GM19035 (cell line): ENCODE results near the gene ZNRF4.

Source experiments
- ATAC-seq: cut with Tn5 transposase; IDR thresholded peaks from one replicate; pipeline ENCODE4 v1.9.1; 2021; ENCODE audit not compliant: unreplicated experiment

Gene ZNRF4

DNA sequence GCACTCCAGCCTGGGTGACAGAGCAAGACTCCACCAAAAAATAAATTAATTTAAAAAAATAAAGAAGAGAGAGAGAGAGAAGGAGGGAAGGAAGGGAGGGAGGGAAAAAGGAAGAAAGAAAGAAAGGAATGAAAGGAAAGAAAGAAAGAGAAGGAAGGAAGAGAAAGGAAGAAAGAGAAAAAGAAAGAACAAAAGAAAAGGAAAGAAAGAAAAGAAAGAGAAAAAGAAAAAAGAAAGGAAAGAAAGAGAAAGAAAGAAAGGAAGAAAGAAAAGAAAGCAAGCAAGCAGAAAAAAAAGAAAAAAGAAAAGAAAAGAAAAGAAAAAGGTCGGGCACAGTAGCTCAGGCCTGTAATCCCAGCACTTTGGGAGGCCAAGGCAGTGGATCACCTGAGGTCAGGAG lies 14.9 kb upstream of the ZNRF4 start:
- no peak for ATAC-seq

DNA sequence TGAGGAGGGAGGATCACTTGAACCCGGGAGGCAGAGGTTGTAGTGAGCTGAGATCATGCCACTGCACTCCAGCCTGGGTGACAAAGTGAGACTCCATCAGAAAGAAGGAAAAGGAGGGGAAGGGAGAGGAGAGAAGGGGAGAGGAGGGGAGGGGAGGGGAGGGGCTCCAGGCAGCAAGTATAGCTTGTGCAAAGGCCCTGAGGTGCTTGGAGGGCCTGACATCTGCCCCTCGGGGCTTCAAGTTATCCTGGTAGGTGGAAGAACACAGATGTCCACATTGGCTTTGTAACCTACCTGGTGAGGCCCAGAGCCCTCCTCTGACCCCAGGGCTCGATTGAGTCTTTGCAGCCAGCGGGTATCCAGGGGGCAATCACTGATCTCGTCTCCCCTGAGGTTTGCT lies 11.5 kb upstream of the ZNRF4 start:
- no peak for ATAC-seq

DNA sequence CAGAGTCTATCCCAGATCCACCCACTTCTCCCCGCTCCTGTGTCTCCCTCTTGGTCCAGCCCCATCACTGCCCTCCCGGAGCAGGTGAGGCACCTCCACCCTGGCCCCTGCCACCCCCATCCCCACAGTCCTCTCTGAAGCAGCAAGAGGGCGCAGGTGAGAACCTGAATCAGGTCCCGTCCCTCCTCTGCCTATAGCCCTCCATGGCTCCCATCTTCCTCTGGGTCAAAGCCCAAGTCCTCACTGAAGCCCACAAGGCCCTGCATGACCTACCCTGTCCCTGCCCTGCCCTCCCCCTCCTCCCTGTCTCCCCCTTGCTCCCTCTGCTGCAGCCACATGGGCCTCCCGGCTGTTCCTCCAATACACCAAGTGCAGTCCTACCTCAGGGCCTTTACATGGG lies 10.8 kb upstream of the ZNRF4 start:
- ATAC-seq = no peak

DNA sequence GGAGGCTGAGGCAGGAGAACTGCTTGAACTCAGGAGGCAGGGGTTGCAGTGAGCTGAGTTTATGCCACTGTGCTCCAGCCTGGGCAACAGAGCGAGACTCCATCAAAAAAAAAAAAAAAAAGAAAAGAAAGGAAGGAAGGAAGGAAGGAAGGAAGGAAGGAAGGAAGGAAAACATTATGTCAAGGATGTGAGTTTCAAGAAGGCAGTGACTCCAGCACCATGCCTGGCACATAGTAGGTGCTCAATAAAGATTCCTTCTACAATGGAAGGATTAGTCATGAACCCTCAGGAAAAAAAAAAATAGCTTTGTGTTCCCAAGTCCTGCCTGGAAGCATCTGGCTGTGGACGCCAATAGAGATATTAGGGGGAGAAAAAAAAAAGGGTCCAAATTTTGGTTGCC lies 10.1 kb upstream of the ZNRF4 start:
- ATAC-seq = no peak

DNA sequence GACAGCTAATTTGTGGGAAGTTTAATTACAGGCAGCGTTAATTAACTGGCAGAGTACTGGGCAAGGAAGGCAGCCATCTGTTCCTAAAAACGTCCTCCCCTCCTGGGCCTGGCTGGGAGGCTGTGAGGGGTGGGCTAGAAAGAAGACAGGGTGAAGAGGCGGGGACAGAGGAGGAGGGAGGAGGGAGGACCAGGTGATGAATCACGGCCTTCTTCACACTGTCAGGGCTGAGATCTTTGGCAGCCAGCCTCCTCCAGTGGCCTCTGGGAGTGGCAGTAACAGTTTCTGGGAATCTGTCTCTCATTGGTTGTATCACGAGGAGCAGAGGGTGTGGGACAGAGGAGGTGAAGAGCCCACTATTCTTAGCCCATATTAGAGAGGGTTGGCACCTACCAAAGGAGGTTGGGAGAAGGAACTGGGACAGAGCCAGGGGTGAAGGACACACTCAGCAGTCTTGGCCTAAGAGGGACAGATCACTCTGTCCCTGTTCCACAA lies 9.6 kb upstream of the ZNRF4 start:
- ATAC-seq = no peak

DNA sequence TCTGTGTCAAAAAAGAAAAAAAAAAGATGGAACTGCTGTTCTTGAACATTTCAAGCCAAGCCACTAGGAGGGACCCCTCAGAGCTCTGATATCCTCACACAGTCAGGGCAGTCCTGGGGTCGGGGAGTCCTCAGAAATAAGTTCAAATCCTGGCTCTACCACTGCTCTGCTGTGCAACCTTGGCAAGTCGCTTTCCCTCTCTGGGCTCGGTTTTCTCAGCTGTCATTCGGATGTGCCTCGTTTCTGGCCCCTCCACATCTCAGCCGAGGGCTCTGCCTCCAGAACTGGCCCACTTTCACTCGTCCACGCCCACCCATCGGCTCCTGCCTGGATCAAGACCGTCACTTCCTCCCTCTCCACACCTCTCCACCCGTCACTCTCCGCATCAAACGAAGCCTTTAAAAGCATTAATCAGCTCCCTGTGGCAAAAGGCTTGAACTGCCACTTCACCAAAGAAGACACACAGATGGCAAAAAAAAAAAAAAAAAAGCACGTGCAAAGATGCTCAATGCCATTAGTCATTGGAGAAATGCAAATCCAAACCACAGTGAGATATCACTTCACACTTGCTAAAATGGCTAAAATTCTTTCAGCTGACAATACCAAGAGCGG lies 7.4 kb upstream of the ZNRF4 start:
- no peak for ATAC-seq

DNA sequence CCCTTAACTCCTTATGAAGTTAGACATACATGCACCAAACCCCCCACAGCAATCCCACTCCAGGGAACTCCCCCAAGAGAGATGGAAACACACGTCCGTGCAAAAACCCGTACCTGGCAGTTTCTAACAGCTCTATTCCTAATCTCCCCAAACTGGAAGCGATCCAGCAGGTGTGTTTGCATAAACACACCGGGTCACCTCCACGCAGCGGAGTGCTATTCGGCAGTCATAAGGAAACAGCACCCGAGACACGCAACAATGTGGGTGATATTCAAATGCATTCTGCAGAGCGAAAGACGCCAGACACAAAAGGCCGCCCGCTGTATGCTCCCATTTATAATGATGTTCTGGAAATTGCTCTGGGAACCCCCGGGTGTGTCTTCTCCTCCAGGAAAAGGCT lies 6.8 kb upstream of the ZNRF4 start:
- no peak for ATAC-seq

DNA sequence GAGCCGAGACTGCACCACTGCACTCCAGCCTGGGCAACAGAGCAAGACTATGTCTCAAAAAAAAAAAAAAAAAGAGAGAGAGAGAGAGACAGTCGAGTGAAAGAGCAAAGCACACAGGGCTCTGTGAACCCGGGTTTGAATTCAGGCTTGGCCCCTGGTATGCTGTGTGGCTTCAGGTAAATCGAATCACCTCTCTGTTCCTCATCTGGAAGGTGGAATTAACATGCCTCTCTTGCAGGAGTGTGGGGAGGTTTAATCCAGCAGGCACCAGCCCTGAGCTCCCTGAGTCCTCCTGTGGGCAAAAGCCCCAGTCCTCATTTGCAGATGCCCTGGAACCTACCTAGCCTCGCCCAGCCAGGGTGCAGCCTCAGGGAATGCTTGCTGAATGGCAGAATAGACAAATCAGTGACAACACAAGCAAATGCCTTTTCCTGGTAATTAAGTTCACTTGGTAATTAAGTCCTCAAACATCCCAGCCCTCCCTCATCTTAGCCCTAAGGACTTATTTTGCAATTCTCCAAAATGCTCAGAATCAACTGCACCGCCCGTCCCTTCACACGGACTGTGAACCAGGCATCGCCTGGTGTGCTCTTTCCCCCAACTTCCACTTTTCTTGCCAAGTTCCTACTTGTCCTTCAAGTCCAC lies 4.6 kb upstream of the ZNRF4 start:
- ATAC-seq = no peak

DNA sequence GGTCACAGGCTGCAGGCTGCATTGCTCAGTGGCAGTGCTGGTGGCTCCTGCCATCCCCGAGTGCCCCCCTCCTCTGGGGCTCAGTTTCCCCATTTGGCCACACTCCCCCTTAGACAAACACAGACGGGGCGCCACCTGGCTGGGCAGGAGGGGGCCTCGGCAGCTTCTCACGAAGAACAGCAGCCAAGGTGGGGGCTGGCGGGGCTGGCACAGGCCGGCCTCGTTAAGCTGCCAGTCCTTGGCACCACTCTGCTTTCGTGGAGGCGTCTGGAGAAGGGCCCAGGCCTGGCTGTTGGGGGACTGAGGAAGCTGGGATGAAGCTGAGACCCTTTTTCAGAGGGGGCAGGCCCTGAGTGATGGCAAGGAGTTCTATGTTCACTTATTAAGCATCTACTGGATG lies 3.7 kb upstream of the ZNRF4 start:
- ATAC-seq = no peak

DNA sequence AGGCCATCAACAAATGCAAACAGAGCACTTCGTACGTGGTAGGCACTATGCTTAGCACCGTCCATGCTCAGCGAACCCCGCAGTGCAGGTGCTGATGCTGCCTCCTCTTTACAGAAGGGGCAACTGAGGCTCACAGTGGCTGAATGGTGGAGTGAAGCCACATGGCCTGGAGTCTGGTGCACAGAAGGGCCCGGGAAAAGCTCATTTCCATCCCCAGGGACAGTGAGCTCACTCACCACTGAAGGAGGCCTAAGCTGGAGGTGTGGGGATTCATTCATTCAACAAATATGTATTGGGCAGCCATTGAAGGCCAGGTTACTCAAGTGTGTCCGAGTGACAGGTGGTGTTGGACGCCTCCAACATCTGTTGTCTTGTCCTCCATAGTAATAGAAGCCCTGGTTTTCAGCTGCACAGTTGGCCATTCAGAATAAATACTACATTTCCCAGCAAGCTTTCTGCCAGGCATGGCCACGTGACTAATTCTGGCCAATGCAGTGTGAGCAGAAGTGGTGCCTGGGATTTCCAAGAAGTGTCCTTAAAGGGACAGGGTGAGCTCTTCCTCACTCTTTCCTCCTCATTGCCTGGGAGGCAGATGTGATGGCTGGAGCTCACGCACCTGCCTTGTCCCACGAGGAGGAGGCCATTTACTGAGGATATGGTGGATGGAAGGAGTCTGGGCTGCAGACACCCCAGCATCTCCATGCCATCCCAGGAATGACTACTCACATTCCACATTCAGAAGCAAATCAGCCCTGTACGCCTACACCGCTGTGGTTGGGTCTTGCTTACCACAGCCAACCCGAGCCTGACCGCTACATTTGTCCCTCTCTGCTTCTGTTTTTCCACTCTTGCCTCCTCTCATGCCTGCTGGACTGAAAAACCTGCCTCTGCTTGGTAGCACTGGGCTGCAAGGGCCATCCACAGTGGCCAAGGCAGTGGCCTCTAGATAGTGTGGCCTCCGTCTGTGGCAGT lies 2.3 kb upstream of the ZNRF4 start:
- no peak for ATAC-seq

DNA sequence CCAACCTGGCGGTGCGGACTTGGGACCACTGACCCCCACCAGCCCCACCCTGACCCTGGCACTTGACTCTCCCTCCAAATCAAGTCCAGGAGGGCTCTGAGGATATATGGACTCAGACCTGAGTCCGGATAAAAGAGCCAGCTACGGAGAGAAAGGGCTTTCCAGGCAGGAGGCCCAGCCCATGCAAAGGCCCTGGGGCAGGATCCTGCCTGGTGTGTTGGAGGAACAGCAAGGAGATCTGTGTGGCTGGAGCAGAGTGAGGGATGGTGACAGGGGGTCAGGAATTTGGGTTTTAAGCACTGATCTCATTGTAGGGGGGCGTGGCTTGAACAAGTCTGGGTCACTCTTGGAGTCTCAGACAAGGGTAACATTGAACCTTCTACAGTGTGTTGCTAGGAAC lies 474 bp upstream of the ZNRF4 start:
- no peak for ATAC-seq

DNA sequence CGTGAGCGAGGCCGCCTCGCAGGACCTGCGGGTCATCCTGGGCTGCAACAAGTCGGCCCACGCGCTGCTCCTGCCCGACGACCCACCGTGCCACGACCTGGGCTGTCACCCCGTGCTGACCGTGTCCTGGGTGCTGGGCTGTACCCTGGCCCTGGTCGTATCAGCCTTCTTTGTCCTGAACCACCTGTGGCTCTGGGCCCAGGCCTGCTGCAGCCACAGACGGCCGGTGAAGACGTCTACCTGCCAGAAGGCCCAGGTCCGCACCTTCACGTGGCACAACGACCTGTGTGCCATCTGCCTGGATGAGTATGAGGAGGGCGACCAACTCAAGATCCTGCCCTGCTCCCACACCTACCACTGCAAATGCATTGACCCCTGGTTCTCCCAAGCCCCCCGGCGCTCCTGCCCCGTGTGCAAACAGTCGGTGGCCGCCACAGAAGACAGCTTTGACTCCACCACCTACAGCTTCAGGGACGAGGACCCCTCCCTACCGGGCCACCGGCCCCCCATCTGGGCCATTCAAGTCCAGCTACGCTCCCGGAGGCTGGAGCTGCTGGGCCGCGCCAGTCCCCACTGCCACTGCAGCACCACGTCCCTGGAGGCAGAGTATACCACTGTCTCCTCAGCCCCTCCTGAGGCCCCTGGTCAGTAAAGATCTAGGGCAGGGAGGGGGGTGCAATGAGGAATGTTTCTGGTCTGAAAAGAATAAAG lies 1.1 kb downstream of the ZNRF4 start:
- ATAC-seq = no peak

DNA sequence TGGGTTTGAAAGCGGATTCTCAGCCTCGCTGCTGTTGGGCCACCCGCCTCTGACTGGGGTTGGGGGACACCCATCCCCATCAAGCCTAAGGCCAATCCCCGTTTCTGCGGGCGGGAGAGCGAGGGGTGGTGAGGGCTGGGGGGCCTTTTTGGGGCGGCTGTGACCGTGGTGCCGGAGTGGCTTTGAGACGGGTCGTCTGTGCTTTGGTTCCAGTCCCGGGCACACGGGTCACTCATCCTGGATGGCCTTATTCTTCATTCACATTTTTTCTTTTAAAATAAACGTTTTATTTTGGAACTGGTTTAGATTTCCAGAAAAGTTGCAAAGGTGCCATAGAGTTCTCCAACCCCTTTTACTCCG lies 1.6 kb downstream of the ZNRF4 start:
- no peak for ATAC-seq

DNA sequence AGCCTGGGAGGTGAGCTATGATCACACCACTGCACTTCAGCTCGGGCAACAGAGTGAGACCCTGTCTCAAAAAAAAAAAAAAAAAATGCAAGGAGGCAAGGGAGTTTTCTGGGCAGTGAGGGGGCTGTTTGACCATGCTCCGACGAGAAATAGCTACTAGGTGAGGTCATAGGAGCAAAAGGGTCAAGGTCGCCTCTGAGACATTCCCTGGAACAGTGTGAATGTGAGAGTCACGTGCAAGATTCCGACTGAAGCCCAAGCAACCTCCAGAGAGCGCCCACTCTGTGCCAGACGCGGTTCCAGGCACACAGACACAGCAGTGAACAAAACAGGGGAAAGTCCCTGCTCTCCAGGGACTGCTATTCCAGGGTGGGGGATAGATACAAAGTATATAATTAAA lies 2.5 kb downstream of the ZNRF4 start:
- no peak for ATAC-seq

DNA sequence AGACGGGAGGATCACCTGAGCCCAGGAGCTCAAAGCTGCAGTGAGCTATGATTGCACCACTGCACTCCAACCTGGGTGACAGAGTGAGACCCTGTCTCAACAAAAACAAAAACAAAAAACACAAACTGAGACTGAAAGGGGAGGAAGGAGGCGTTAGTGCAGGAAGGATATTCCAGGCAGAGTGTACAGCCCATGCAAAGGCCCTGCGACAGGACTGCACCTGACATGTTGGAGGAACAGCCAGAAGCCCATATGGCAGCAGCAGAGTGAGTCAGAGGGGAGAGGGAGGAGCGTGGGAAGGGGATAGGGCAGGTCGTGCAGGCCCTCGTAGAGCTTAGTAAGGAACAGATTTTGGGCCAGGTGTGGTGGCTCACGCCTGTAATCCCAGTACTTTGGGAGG lies 3.2 kb downstream of the ZNRF4 start:
- no peak for ATAC-seq

DNA sequence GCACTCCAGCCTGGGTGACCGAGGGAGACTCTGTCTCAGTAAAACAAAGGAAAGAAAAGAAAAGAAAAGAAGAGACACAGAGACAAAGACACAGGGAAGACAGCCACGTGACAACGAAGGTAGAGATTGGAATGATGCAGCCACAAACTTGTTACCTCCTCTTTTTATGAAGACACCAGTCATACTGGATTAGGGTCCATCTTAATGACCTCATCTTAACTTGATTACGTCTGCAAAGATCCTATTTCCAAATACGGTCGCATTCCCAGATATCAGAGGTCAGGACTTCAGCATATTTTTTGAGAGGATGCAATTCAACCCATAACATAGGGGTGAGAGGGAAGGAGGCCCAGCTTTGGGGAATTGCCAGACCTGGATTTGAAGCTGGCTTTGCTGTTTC lies 4.1 kb downstream of the ZNRF4 start:
- ATAC-seq = no peak

DNA sequence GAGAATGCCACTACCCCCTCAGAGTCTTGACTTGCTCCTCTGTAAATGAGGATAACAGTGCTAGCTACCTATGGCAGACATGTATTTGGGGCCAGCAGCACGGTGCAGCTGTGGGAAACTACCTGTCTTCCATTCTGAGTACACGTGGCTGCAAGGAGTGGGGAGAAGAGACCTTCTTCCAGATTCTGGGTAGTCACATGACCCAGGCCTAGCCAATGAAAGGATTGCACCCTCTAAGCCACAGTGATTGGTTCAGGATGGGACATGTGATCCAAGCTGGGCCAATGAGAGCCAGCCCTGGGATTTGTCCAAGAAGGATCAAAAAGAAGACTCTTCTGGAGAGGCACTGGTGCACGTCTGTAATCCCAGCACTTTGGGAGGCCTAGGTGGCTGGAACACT lies 5.5 kb downstream of the ZNRF4 start:
- no peak for ATAC-seq

DNA sequence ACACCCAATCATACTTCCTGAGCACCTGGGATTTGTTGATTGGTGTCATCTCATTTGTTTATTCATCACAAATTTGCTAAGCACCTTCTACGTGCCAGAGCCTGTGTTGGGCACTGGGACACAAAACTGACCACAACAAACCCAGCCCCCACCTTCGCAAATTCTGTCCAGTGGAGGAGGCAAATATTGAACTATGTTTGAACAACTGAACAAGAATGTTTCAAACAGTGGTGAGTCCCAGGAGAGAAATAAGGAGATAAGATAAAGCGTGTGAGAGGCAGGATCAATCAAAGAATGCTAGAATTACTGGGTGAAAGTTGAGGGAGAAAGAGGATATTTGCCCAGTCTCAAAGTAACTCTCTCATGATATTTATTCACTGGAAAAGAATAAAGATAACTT lies 8.7 kb downstream of the ZNRF4 start:
- ATAC-seq = no peak

DNA sequence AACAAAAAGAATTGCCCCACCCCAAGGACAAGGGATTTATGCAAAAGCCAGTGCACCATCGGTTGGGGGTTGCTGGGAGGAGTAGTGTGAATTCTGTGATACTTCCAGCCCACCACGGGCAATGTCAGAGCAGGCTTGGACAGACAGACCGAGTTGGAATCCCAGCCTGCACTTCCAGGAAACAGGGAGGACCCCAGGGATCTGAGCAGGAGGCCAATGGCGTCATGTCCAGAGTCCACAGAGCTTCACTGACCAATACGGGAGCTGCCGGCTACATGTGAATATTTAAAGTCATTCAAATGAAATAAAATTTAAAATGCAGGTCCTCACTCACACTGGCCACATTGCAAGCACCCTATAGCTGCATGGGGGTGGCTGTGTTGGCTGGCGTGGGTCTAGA lies 10.9 kb downstream of the ZNRF4 start:
- ATAC-seq = no peak

DNA sequence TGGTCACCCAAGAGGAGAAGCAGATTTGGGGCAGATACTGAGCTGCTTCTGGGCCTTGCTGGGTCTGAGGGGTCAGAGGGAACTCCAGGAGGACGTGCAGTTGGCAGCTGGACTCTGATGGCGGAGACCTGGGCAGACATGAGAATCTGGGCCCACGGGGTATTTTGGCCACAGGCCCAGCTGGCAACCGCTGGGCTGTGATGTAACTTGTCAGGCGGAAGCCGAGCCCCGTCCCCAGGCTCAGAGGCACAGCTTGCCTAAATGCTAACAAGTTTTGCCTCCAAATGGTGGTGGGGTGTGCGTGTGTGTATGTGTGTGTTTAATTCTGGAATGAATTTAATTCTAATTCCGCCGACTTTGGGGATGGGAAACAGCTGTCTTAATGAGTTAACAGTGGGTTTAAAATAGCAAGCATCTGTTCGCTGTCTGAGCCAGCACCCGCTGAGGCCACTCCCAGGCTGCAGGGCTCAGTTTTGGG lies 11.6 kb downstream of the ZNRF4 start:
- no peak for ATAC-seq

DNA sequence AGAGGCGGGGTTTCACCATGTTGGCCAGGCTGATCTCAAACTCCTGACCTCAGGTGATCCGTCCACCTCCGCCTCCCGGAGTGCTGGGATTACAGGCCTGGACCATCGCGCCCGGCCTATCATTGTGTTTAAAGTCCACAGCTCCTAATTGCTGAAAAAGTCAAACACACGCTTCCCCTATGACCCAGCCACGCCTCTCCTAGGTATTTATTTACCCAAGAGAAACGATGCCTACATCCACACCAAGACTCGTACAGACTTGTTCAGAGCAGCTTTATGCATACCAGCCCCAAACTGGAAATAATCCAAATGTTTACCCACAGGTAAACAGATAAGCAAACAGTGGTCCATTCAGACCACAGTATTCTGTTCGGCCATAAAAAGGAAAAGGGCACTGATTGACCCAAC lies 15.1 kb downstream of the ZNRF4 start:
- no peak for ATAC-seq
